ENCODE results near the gene SMYD5. TPM values are rescaled to one million over a fixed set of nuclear protein-coding genes. Genes with fewer than 3 reads are reported as not detected.

Gene SMYD5
- total and polyA plus RNA-seq, 9 of the 15 experiments (the other 6 are each of a cell fraction or from before 2014, with no cell fraction given) = 11.4 to 56.8 (median 32.0) TPM

DNA sequence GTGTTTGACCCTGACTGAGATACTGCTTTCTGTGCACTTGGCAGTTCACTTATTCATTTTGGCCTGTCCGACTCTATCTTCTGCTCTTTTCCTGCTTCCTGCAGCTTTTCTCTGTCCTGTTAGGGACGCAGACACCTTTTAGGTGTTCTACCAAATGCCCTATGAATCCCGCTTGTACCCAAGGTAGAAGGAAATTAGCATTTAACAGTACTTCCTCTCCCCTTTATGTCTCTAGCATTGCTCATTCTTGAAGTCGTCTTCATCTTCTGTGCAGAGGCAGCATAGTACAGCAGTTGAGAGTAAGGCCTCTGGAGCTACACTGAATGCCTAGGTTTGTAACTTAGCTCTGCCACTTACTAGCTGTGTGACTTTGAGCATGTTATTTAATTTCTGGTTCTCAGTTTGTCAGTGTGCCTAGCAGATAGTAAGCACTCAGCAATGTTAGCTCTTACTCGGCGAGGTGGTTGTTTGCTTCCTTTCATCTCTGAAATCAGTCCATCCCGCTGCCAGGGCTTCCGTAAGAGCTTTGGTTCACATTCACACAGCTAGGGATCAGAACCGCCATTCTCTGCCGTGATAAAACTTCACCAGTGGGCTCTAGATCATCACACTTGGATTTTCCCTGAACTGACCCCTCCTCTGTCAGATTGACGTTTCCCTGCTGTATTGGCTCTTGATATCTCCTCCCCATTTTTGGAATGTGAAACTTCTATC is 21.4 kb downstream of the SMYD5 start:
- DNase-seq (ENCODE audit: extremely low read depth in 1 of 4, low spot score in 3 of 4) (no peak), FAIRE-seq (no peak), ATAC-seq (no peak)
- Histone ChIP-seq H3K9ac (ENCODE audit: insufficient read depth in 1 of 2, low read depth in 2 of 2, low read length in 2 of 2) (peak overlapping the region; percentile 94 to 95), H3K9me1 (ENCODE audit: control insufficient read depth, insufficient read depth, low read length) (peaks cover 11% of the 10 kb centered on the region), H3K27ac (ENCODE audit: extremely low read depth, low read depth, low read length) (peak overlapping the region; percentile 87; the same call in 2 of the 3 replicates), H4K20me1 (replicated peaks; ENCODE audit: control insufficient read depth, insufficient read depth, low read length) (peaks cover 45% of the 10 kb centered on the region), H2AFZ (ENCODE audit: low read depth, low read length) (no peak overlapping the region), H3K4me3 (peak overlapping the region; percentile 95), H3K27me3 (ENCODE audit: control insufficient read depth in 2 of 2, insufficient read depth in 2 of 2, low read length in 2 of 2) (no peaks in the 10 kb centered on the region), H3K4me1 (replicated peaks in 1 of 2; ENCODE audit: control insufficient read depth in 2 of 2, insufficient read depth in 2 of 2, low read length in 2 of 2) (peaks cover 16 to 19% of the 10 kb centered on the region in 2 experiments; a peak in 3 of 5 replicates), H3K79me2 (ENCODE audit: control insufficient read depth, insufficient read depth, low read length) (peaks cover 79% of the 10 kb centered on the region), H3K9me3 (replicated peaks; ENCODE audit: control insufficient read depth, insufficient read depth, low read depth, low read length) (no peaks in the 10 kb centered on the region), H3K36me3 (ENCODE audit: control insufficient read depth, insufficient read depth, low read length) (peaks cover 53% of the 10 kb centered on the region), H3K4me2 (ENCODE audit: insufficient read depth, low read length) (peak overlapping the region; percentile 98)
- whole genome bisulfite sequencing (ENCODE audit: insufficient coverage, low coverage, missing lambda C conversion rate) = 6% methylated on average over 11 of the region's 11 CpGs
- intact Hi-C loops (cut with micrococcal nuclease) (no loop called here), in situ Hi-C loops (cut with MboI) (no loop called here)
- ChIA-PET CTCF (ENCODE audit: low intra/inter-chr PET ratio) (no interaction called here), POLR2A (interaction anchor here (0.6 to 6.3 kb wide), 11 partner anchors 9 to 606 kb away, joined by 3 to 43 read pairs (median 6); no protein-coding TSS in a partner anchor)
- BruUV-seq (replicated peaks) = no TSS peak
- no peak for TF ChIP-seq GABPA (tag; conservative IDR thresholded peaks at IDR 0.05; ENCODE audit: low read depth)
- TF ChIP-seq, protein P1, sequence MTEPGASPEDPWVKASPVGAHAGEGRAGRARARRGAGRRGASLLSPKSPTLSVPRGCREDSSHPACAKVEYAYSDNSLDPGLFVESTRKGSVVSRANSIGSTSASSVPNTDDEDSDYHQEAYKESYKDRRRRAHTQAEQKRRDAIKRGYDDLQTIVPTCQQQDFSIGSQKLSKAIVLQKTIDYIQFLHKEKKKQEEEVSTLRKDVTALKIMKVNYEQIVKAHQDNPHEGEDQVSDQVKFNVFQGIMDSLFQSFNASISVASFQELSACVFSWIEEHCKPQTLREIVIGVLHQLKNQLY (CRISPR knock-in tag; conservative IDR thresholded peaks at IDR 0.05) = no peak
- TF ChIP-seq, protein P2, sequence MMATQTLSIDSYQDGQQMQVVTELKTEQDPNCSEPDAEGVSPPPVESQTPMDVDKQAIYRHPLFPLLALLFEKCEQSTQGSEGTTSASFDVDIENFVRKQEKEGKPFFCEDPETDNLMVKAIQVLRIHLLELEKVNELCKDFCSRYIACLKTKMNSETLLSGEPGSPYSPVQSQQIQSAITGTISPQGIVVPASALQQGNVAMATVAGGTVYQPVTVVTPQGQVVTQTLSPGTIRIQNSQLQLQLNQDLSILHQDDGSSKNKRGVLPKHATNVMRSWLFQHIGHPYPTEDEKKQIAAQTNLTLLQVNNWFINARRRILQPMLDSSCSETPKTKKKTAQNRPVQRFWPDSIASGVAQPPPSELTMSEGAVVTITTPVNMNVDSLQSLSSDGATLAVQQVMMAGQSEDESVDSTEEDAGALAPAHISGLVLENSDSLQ (IDR thresholded peaks at IDR 0.05) = 0 out of 2 replicates have a peak, but pooled peaks have one; percentile 7

Data from K562 (cell line).